NCI-H2171 treated with DMSO at 0.1 percent for 48 hours (cell line): ENCODE data around the gene EPB42.

Experiments
- DNase-seq: peaks from one replicate; lab custom pipeline; 2025; lab: John Stamatoyannopoulos, UW

The EPB42 gene

DNA sequence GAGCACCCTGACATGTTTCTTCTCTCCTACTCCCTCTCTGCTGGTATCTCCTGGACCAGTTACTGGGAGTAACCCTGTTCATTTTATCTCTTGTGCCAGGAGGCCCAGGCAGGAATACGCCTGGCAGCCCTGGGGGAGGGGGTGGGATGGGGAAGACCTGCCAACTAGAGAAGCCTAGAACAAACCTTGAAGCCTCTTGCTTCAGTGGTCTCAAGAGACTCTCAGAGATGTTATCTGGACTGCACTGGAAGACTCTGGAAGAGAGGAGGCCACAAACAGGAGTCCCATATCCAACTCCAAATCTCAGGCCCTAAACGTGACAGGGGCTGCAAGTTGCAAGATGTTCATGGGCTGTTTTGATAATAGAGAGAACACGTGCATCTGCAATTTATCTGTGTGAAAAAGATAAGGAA, at the start of gene EPB42:
EPB42 (minus strand) TSS at position 28 of the 413 bp plus-strand sequence. CDS start 193 bp downstream, outside the sequence.
- no peak for DNase-seq

DNA sequence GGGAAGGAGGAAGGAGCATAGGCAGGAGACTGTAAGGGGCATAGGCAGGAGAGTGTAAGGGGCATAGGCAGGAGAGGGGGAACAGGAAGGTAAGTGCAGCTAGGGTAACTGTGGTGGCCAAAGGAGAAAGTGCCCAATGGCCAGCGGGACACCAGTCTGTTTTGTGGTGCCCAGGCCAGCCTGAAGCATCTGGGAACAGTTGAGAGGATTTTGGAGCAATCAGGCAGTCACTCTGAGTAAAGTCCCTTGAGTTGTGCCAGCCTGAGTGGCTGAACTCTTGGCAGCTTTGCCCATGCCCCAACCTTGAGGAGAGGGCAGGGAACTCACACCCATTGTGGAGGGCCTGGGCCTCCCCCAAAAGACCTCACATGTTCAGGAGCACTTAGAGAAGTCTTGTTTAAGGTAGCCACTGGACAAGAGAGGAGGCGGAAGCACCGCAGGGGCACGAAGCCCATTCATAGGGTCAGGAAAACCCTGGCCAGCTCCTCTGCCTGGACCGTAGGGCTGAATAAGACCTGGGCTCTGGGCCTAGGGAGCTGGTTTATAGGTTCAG, 49.4 kb upstream of the EPB42 start:
- DNase-seq, result no peak

DNA sequence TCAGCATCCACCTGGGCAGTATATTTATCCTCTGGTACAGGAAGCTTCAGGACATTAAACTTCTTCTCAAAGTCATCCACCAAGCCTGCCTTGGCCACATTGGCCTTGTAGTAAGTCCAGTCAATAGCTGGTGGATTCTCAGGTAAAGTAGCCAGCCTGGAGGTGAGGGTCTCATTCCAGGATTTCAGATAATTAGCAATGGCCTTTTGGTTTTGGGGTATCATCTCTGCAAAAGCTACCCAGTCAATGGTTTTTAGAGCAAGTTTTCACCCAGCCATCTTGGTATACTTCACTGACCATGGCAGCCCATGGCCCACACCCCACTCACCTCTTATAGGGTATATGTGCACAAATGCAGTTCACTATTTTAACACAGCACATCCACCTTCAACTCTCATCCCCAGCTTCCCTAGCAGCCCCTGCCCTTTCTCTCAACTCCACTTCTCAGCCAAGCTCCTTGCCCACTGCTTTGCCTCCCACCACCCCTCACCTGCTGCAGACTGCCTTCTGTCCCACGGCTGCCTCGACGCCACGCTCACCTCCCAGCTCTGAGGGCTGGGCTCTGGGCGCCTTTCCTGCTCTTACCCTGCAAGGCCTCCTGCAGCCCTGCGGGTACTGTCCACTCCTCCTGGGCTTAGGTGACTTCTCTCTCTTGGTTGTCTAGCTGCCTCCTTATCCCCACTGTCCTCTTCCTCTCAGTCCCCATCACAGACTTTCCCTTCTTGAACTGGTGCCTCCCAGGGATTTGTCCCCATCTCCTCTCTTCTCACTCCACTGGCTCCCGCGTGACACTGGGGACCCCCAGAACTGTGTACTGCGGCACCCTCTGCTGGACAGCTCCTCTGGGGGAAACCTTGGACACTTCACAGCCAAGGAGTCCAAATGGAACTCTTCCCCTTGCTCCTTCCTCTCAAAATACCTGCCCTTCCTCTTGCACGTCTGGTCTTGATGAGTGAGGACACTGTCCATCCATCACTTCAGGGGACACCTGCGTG, 47.6 kb upstream of the EPB42 start:
- no peak for DNase-seq

GRCh38 chr15:43267439-43267838, 46.6 kb upstream of the EPB42 start:
- DNase-seq, result no peak

GRCh38 chr15:43266834-43267233, 46.0 kb upstream of the EPB42 start, which contains the start of gene TGM5:
TGM5 (minus strand) TSS chr15:43266928; CDS start chr15:43266849, 79 bp downstream.
- no peak for DNase-seq

DNA sequence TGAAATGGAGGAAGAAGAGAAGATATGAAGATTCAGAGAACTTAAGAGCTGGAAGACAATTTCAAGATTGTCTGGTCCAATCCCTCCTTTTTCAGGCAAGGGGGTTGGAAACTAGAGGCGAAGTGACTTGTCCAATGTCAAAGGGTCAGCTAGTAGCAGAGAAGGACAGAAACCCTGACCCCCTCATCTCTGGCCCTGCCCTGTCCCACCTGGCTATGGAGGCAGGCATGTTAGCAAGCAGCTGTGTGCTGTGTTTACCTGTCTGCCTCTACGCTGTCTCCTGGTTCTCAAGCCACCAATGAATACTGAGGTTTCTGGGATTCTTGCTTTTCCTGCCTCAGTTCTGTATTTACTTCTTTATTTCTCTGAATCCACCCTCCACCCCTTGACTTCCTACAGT, 45.6 kb upstream of the EPB42 start:
- no peak for DNase-seq

DNA sequence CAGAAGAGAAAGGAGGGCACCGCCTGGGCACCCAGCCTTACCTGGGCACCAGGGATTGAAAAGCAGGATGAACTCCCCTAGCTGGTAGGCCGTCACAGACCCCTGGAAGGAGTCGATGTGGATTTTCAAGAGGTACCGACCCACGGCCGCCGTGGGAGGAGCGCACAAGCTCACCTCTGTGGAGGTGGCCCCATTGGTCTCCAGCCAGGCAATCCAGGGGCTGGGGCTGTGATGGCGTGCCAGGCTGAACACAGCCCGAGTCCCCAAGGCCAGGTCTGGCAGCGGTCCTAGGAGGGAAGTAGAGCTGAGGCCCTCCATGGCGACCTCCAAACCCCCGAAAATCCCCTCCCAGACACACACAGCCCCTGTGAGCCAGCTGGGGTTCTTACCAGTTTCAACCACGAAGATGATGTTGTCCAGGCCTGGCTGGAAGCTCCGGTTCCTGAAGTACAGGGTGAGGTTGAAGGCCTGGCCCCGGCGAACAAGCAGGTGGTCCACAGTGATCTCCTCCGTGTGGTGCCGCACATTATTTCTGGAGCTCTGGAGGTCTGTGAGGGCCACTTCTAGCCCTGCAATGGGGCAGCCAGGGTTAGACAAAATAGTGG, 39.3 kb upstream of the EPB42 start:
- DNase-seq, result no peak

DNA sequence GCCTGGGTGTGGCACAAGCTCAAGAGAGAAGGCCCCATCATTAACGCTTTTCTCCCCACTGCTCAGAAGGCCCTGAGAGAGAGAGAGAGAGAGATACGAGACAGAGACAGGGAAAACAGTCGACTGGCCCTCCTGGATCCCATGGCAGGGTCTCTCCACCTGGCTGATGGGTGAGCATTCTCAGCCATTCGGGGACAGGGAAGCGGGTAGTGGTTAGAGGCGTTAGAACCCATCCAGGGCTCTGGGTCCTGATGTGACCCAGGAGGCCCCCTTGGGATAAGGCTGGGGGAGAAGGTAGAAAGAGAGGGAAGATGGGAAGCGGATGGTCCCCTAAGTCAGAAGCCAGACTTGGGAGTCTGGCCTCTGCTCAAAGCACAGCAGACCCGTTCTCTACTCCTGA, 38.0 kb upstream of the EPB42 start:
- no peak for DNase-seq

DNA sequence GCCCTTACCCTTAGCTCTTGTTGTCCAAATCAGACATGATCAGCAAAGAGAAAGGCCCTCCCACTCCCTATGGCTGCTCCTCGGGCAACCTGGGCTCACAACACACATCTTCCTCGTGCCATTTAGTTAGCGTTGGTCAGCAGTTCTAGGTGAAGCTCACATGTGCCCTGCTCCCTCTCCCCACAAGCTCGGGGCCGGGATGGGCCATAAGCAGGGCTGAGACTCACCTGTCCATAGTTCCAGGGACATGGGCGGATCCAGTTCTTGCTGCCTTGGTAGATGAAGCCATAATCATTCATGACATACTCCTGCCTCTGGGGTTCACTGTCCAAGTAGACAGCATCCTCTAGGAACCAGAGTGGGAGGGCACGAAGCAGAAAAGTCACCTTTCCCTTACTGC, 35.5 kb upstream of the EPB42 start:
- DNase-seq, result no peak

- DNase-seq, result no peak
Observed at GRCh38 chr15:43255376-43255775, 34.6 kb upstream of the EPB42 start.

- no peak for DNase-seq
Observed at GRCh38 chr15:43253431-43254403, 32.9 kb upstream of the EPB42 start.

DNA sequence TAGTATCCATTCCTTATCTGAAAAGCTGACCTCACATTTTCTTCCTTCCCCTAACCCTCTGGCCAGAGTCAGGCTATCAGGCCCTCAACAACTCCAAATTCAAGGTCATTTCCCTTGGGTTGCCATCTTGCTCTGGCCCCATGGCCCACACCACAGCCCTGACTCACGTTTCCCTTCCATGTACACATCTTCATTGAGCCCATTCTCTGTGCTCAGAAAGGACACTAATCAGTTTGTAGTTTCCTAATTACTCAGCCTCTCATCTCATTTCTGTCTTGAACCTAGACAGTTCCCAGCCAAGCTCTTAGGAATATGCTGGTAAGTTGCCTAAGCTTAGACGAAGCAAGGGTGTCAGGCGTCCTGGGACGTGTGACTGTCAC, 31.0 kb upstream of the EPB42 start:
- DNase-seq, result no peak

GRCh38 chr15:43251185-43251870, 30.5 kb upstream of the EPB42 start:
- no peak for DNase-seq

DNA sequence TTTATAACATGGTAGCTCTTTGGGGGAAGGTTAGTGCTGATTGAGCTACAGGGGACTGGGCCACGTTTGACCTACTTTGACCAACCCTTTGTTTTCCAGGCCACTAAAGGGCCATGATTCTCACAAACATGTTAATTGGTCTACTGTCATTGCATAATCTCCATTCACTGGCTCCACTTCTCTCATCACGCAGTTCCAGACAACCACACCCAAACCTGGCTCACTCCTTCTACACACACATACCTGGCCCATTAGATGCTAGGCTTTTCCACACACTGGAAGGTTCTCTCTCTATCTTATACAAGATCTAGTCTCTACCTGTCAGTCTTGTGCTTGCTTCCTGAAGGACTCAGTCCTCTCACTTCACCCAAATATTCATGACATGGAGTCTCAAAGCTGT, 30.0 kb upstream of the EPB42 start:
- no peak for DNase-seq

DNA sequence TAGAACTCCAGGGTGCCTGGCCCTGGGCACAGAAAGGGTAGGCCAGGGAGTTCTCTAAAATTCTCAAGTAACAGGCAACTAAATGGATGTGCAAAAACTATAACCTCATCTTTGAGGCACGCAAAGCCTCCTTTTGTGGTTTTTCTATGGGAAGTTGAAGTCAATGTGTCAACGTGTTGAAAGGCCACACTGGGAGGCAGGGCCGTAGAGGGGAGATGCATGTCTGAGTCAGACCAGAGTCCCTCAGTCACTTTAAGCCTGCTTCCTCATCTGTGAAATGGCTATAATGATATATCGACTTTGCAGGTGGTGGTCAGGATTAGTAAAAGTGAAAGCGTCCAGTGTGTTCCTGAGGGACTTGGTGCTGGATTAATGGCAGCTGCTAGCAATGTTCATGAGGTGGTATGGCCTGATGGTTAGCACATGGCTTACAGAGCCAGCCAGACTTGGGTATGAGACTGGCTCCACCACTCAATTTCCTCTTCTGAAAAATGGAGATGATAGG, 28.9 kb upstream of the EPB42 start:
- DNase-seq, result no peak

- DNase-seq, result no peak
Observed at GRCh38 chr15:43249236-43249635, 28.4 kb upstream of the EPB42 start.

GRCh38 chr15:43246261-43246774, 25.5 kb upstream of the EPB42 start:
- DNase-seq, result no peak

- no peak for DNase-seq
Observed at GRCh38 chr15:43244092-43244491, 23.3 kb upstream of the EPB42 start.

GRCh38 chr15:43243020-43243645, 22.3 kb upstream of the EPB42 start:
- no peak for DNase-seq

DNA sequence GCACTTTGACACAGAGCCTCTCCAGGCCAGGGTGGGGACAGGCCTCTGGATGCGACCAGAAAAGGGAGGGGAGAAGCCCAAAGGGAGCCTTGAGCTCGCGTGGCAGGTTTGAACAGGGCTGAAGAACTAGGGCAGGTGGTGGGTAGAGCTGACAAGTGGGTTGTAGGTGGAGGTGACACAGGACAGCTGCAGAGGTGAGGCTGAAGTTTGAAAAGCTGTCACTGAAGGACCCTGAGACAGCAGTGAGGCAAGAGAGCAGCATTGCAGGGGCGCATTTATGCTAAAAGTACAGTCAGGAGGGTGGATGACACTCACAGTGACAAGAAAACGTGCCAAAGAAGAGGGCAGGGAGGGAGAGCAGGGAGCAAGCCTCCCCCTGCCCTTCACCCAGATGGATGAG, 21.8 kb upstream of the EPB42 start:
- DNase-seq, result no peak
